Heart left ventricle (tissue), 13 donors: ENCODE data around the gene ABHD10.

Experiments used
- CTCF ChIP-seq, 12 donors: fragments of 200-600 bp; sonication (generic) in 4 of 12; IDR thresholded peaks; one replicate each; pipeline versions ENCODE4 v1.5.0 to v1.8.0; 2018 to 2022; ENCODE audit warnings: antibody characterized with exemption in 12 of 12, mild to moderate bottlenecking in 5 of 12
- POLR2A ChIP-seq, 2 donors: fragments of 450-650 bp; IDR thresholded peaks; one replicate each; pipeline ENCODE4 v1.6.1; 2017; ENCODE audit warnings: antibody characterized with exemption in 2 of 2, mild to moderate bottlenecking in 2 of 2, moderate library complexity in 2 of 2
- donor health status: ischemic (EF 13 %, LVEDD 7.1; RV severe dilation, severe dysfunction).
- donor health status: DM: no; HTN: yes; CAD: no.
- donor health status: DM: no; HTN: no; CAD: no.
- donor health status: ischemic (EF 25% LVEDD 6.9; RV normal size, moderate dysfunction).
- donor health status: ischemic (EF 25% LVEDD 5.7; RV mildly dilated, moderate dysfunction).
- donor health status: ischemic (EF 35%, LVEDD 5.7; RV mildly dilated, moderate dysfunction).
- donor health status: nonischemic (EF 11% LVEDD 7.7; RV severe dilation, severe dysfunction).
- donor health status: DM: yes; HTN: yes; CAD: no.
- donor health status: PGD.
- donor health status: ischemic (EF 29% LVEDD 5.4; RV normal size, mild dysfunction).
- donor health status: nonischemic (EF 23%, LVEDD 6.1; RV moderate dilation, normal function).

DNA sequence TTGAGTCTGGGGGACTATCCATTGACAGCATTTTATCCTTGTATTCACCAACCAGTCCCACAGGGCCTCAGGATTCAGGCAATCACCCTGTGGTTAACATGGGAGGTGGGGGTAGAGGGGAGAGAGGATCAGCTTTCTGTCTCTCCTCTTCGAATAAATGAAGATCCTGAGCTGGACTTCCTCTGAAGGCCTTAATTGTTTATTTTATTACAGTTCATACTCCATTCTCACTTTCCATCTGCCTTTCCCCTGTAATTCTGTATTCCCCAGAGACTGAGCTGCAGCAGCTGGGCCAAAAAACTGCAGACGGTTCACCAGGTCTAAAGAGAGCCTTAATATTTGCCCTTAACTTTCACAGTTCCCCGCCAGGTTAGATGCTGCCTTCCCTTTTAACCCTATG is 31.8 kb downstream of the ABHD10 start:
- TF ChIP-seq CTCF (IDR thresholded peaks at IDR 0.05): no peak
- no peak for TF ChIP-seq POLR2A (IDR thresholded peaks at IDR 0.05)
